ENCODE results near the gene PDSS2.
"Not testable (repeated sequence)": the region's sequence is repeated elsewhere in the genome, so short reads cannot be mapped to it uniquely, and the experiment has no call there.

DNA sequence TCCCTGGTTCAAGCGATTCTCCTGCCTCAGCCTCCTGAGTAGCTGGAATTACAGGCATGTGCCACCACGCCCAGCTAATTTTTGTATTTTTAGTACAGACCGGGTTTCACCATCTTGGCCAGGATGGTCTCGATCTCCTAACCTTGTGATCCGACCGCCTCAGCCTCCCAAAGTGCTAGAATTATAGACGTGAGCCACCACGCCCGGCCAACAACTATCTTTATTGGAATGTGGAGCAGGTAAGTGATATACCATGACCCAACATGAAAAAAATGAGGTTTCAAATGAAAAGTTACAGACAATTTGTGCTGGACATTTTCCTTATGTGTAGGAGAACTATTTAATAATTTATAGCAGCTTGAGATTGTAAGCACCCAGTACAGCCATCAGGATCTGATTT, 340.8 kb downstream of the PDSS2 start:
- TF ChIP-seq, protein P1, sequence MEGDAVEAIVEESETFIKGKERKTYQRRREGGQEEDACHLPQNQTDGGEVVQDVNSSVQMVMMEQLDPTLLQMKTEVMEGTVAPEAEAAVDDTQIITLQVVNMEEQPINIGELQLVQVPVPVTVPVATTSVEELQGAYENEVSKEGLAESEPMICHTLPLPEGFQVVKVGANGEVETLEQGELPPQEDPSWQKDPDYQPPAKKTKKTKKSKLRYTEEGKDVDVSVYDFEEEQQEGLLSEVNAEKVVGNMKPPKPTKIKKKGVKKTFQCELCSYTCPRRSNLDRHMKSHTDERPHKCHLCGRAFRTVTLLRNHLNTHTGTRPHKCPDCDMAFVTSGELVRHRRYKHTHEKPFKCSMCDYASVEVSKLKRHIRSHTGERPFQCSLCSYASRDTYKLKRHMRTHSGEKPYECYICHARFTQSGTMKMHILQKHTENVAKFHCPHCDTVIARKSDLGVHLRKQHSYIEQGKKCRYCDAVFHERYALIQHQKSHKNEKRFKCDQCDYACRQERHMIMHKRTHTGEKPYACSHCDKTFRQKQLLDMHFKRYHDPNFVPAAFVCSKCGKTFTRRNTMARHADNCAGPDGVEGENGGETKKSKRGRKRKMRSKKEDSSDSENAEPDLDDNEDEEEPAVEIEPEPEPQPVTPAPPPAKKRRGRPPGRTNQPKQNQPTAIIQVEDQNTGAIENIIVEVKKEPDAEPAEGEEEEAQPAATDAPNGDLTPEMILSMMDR (IDR thresholded peaks at IDR 0.05) = not testable (repeated sequence)
- TF ChIP-seq EZH2 (IDR thresholded peaks at IDR 0.05; ENCODE audit: borderline replicate concordance, insufficient read depth, low read depth, low read length, poor library complexity, severe bottlenecking) = not testable (repeated sequence)

Data from B cell (primary cell).